ENCODE data around the gene MACROD1. TPM values are rescaled to one million over a fixed set of nuclear protein-coding genes. Genes with fewer than 3 reads are reported as not detected.
A peak's percentile ranks its signal among the peaks of the same experiment; 100 is the strongest.

Gene MACROD1
- total and polyA plus RNA-seq, 9 of the 15 experiments (the other 6 are each of a cell fraction or from before 2014, with no cell fraction given): 1.1 to 60.0 (median 26.4) TPM

DNA sequence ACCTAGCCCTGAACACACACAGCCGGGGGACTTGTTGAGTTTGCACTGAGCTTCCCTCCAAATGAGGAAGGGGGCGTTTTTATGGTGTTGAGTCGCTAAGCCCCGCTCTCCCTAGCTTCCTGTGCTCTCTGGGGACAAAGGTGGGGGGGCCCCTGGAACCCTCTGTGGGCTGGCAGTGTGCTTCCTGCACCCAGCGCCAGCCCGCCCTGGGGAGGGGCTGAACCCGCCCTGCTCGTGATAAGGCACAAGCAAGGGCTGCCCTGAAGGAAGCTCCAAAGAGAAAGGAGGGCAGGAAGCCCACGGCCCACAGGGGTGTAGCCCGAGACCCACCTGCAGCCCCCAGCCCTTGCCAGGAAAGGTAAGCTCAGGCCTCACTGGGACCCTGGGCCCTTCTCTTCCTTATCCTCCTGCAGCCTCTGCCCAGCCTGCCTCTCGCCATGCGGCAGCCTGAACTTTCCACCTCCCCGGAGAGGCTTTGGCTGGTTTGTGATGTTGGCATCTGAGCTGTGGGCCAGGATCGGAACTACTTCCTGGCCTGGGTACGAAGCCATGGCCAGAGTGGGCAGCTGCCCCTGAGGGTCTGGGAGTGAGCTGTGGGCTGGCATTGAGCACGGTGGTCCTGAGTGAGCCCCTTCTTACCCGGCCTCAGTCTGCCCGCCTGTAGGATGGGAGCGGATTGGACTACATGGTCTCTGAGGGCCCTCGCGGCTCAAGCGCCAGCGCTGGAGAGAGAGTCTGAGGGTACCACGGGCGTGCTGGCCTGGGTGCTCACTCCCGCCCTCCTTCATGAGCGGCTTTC is 40.7 kb upstream of the MACROD1 start, which contains the start of gene FERMT3 (continued):
- TF ChIP-seq SRSF1 (IDR thresholded peaks at IDR 0.05; ENCODE audit: low read depth, low read length) (no peak), ZFX (CRISPR knock-in tag; IDR thresholded peaks at IDR 0.05) (no peak; the same call in 1 of the 2 replicates), ZNF274 (IDR thresholded peaks at IDR 0.05; ENCODE audit: borderline replicate concordance, low read depth, low read length) (no peak), CC2D1A (IDR thresholded peaks at IDR 0.05) (no peak), POLR2AphosphoS2 (IDR thresholded peaks at IDR 0.05; ENCODE audit: low read length) (peak; percentile 76; the same call in 1 of the 2 replicates), JUNB (CRISPR knock-in tag; conservative IDR thresholded peaks at IDR 0.05) (no peak), RBBP5 (IDR thresholded peaks at IDR 0.05; ENCODE audit: borderline replicate concordance, insufficient read depth, low read length, poor library complexity, severe bottlenecking) (peak; percentile 63), DMBX1 (CRISPR knock-in tag; IDR thresholded peaks at IDR 0.05; ENCODE audit: borderline replicate concordance) (peak; percentile 67; the same call in 1 of the 2 replicates)
- TF ChIP-seq, protein P1, sequence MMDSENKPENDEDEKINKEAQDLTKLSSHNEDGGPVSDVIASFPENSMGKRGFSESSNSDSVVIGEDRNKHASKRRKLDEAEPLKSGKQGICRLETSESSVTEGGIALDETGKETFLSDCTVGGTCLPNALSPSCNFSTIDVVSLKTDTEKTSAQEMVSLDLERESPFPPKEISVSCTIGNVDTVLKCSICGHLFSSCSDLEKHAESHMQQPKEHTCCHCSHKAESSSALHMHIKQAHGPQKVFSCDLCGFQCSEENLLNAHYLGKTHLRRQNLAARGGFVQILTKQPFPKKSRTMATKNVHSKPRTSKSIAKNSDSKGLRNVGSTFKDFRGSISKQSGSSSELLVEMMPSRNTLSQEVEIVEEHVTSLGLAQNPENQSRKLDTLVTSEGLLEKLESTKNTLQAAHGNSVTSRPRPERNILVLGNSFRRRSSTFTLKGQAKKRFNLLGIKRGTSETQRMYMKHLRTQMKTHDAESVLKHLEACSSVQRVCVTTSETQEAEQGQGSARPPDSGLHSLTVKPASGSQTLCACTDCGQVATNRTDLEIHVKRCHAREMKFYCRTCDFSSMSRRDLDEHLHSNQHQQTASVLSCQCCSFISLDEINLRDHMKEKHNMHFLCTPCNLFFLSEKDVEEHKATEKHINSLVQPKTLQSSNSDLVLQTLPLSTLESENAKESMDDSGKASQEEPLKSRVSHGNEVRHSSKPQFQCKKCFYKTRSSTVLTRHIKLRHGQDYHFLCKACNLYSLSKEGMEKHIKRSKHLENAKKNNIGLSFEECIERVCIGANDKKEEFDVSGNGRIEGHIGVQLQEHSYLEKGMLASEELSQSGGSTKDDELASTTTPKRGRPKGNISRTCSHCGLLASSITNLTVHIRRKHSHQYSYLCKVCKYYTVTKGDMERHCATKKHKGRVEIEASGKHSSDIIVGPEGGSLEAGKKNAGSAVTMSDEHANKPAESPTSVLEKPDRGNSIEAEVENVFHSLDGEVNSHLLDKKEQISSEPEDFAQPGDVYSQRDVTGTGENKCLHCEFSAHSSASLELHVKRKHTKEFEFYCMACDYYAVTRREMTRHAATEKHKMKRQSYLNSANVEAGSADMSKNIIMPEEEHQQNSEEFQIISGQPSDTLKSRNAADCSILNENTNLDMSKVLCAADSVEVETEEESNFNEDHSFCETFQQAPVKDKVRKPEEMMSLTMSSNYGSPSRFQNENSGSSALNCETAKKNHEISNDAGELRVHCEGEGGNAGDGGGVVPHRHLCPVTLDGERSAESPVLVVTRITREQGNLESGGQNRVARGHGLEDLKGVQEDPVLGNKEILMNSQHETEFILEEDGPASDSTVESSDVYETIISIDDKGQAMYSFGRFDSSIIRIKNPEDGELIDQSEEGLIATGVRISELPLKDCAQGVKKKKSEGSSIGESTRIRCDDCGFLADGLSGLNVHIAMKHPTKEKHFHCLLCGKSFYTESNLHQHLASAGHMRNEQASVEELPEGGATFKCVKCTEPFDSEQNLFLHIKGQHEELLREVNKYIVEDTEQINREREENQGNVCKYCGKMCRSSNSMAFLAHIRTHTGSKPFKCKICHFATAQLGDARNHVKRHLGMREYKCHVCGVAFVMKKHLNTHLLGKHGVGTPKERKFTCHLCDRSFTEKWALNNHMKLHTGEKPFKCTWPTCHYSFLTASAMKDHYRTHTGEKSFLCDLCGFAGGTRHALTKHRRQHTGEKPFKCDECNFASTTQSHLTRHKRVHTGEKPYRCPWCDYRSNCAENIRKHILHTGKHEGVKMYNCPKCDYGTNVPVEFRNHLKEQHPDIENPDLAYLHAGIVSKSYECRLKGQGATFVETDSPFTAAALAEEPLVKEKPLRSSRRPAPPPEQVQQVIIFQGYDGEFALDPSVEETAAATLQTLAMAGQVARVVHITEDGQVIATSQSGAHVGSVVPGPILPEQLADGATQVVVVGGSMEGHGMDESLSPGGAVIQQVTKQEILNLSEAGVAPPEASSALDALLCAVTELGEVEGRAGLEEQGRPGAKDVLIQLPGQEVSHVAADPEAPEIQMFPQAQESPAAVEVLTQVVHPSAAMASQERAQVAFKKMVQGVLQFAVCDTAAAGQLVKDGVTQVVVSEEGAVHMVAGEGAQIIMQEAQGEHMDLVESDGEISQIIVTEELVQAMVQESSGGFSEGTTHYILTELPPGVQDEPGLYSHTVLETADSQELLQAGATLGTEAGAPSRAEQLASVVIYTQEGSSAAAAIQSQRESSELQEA (IDR thresholded peaks at IDR 0.05; ENCODE audit: low read depth): no peak
- TF ChIP-seq, protein P2, sequence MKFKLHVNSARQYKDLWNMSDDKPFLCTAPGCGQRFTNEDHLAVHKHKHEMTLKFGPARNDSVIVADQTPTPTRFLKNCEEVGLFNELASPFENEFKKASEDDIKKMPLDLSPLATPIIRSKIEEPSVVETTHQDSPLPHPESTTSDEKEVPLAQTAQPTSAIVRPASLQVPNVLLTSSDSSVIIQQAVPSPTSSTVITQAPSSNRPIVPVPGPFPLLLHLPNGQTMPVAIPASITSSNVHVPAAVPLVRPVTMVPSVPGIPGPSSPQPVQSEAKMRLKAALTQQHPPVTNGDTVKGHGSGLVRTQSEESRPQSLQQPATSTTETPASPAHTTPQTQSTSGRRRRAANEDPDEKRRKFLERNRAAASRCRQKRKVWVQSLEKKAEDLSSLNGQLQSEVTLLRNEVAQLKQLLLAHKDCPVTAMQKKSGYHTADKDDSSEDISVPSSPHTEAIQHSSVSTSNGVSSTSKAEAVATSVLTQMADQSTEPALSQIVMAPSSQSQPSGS (CRISPR knock-in tag; IDR thresholded peaks at IDR 0.05): no peak
- TF ChIP-seq, protein P3, sequence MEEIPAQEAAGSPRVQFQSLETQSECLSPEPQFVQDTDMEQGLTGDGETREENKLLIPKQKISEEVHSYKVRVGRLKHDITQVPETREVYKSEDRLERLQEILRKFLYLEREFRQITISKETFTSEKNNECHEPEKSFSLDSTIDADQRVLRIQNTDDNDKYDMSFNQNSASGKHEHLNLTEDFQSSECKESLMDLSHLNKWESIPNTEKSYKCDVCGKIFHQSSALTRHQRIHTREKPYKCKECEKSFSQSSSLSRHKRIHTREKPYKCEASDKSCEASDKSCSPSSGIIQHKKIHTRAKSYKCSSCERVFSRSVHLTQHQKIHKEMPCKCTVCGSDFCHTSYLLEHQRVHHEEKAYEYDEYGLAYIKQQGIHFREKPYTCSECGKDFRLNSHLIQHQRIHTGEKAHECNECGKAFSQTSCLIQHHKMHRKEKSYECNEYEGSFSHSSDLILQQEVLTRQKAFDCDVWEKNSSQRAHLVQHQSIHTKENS (CRISPR knock-in tag; IDR thresholded peaks at IDR 0.05): no peak
- TF ChIP-seq, protein P4, sequence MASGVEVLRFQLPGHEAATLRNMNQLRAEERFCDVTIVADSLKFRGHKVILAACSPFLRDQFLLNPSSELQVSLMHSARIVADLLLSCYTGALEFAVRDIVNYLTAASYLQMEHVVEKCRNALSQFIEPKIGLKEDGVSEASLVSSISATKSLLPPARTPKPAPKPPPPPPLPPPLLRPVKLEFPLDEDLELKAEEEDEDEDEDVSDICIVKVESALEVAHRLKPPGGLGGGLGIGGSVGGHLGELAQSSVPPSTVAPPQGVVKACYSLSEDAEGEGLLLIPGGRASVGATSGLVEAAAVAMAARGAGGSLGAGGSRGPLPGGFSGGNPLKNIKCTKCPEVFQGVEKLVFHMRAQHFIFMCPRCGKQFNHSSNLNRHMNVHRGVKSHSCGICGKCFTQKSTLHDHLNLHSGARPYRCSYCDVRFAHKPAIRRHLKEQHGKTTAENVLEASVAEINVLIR (CRISPR knock-in tag; IDR thresholded peaks at IDR 0.05): peak; percentile 35; the same call in 1 of the 2 replicates
